A204.1 (cell line): ENCODE results near the gene ZNF609.

Experiments
- FAIRE-seq: peaks from 2 replicates; lab custom pipeline; 2012; peaks lifted over from hg19 to GRCh38; lab: Jason Lieb, UNC

Gene ZNF609

GRCh38 chr15:64542091-64542490, 81.7 kb downstream of the ZNF609 start:
- FAIRE-seq: no peak

DNA sequence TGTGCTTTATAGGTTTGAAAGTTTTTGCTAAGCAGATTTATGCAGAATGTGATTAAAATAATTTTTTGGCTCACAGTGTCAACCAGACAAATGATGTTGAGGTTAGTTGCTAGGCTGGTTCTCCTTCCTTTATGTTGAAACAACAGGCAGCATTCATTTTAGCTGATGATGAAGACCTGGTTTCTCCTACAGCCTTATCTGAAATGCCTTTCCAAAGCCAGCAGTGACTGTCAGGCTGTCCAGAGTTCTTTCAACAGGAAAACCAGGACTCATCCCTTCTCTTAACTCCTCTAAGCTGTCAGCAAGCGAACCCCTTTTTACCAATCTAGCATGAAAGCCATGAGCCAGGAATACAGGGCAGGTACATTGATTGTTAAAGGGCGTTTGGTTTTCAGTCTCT, 84.1 kb downstream of the ZNF609 start:
- no peak for FAIRE-seq

- FAIRE-seq: no peak
Observed at GRCh38 chr15:64547275-64547674, 86.9 kb downstream of the ZNF609 start.

GRCh38 chr15:64548235-64548634, 87.9 kb downstream of the ZNF609 start:
- FAIRE-seq: no peak

DNA sequence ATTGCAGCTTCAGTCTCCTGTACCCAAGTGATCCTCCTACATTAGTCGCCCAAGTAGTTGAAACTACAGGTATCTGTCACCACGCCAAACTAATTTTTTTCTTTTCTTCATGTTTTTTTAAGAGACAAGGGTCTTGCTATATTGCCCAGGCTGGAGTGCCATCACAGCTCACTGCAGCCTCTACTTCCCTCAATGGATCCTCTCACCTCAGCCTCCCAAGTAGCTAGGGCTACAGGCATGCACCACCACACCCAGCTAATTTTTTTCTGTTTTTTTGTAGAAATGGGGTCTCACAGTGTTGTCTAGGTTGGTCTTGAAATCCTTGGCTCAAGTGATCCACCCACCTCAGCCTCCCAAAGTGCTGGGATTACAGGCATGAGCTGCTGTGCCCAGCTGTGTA, 89.5 kb downstream of the ZNF609 start:
- FAIRE-seq: no peak

DNA sequence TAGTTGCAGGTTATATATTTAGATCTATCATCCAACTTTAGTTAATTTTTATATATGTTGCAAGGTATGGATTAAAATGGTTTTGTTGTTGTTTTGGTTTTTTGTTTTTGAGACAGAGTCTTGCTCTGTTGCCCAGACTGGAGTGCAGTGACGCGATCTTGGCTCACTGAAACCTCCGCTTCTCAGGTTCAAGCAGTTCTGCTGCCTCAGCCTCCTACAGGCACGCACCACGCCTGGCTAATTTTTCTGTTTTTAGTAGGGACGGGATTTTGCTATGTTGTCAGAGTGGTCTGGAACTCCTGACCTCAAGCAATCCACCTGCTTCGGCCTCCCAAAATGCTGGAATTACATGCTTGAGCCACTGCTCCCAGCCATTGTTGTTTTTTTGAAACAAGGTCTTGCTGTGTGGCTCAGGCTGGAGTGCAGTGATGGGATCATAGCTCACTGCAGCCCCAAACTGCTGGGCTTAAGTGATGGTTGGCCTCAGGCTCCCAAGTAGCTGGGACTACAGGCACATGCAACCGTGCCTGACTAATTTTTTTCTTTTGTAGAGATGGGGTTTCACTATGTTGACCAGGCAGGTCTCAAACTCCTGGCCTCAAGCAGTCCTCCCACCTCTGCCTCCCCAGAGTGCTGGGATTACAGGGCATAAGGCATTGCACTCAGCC, 92.0 kb downstream of the ZNF609 start:
- no peak for FAIRE-seq

DNA sequence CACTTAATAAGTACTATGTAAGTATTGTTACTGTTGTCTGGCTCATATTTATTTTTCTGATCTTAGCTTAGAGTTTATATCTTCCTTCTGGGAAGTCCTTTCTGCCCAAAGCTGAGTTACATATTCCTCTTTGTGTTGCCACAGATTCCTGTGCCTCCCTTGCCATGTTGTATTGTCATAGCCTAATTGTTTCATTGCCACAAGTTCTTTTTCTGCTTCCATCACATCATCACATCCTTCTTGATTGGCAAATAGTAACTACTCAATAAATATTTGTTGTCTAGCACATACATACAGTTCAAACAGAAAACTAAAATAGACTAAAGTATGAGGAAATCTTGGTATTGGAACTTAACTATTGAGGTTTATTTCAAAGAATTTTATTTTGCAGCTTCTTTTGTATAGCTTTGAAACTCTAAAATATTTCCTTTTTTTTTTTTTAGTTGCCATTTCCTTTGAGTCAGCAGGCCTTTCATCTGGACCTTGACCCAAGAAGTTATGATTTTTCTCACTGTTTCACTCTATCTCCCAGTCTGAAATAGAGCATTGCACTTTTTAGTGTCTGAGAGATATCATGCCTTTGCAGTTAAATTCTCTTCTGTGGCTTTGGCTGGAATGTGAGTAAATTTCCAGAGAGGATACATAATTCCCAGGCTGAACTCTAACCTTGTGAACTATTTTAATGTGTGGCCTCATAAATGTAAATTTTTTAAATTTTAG, 98.2 kb downstream of the ZNF609 start:
- no peak for FAIRE-seq

DNA sequence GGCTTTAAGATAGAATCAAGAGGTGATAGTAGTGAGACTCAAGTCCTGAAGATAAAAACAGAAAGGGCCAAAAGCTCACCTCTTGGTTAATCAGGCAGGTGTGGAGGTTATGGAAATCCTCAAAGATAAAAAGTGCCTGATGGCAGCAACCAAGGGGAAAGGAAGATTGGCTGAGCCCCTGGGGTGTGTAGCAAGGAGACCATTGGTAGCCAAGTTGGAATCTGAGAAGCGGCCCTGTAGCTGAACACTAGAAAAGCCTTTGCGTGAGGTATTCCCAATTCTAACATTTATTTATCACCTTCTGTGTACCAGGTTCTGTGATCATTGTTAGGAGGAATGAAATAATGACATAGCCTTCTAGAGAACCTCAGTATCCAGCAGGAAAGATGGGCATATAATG, 98.9 kb downstream of the ZNF609 start:
- FAIRE-seq: no peak

- no peak for FAIRE-seq
Observed at GRCh38 chr15:64560501-64560900, 100.1 kb downstream of the ZNF609 start.

- no peak for FAIRE-seq
Observed at GRCh38 chr15:64560998-64561397, 100.6 kb downstream of the ZNF609 start.

DNA sequence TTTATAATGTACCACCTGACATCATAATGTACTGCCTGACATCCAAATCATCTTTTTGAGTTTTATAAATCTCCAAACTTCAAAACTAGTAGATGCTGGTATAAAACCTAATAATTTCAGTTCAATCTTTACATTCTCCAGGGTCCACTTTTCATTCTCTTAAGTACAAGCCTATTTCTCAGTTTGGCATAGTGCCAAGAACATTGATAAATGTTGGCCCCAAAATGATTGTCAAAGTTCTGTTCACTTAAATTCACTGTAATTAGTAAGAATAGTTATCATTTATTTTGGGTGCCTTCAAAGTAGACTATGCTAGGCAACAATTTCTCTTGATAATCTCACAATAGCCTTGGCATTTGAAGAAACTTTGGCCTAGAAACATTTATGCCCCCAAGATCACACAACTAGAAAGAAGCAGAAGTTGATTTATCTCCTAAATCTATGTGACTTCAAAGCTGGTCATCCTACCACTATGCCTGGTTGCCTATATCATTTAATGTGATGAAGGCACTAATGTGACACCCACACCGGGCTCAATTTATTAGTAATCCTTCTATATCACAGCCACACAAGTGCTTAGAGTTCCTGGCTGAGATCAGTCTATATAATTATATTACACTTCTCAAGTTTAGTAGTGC, 101.7 kb downstream of the ZNF609 start:
- no peak for FAIRE-seq

DNA sequence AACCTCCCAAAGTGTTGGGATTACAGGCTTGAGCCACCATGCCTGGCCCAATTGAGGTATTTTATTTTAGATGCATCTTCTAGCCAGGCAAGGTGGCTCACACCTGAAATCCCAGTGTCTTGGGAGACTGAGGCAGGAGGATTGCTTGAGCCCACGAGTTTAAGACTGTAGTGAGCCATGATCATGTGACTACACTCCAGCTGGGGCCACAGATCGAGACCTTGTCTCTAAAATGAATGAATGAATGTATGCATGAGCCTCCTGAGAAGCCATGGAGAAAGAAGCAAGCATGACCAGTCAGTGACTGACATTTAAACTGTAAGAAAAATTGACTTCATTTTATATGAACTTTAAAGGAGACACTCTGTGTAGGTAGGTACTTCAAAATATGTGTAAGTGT, 105.7 kb downstream of the ZNF609 start:
- no peak for FAIRE-seq

- FAIRE-seq: no peak
Observed at GRCh38 chr15:64566629-64567427, 106.5 kb downstream of the ZNF609 start.

GRCh38 chr15:64568765-64569164, 108.4 kb downstream of the ZNF609 start:
- FAIRE-seq: no peak

DNA sequence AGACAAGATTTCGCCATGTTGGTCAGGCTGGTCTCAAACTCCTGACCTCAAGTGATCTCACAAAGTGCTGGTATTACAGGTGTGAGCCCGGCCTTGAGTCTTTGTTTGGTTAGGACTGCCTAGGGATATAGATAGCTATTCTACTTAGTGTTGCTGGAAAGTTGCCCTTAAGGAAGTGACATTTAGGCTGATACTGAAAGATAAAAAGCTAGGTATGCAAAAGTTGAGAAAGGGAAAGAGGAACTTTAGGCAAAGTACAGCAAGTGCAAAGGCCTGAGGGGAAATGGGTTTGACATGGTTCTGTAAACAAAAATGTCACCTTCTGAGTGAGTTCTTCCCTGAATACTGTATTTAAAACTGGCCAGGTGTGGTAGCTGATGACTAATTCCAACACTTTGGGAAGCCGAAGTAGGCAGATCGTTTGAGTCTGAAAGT, 111.5 kb downstream of the ZNF609 start:
- FAIRE-seq: no peak

- FAIRE-seq: no peak
Observed at GRCh38 chr15:64572856-64573255, 112.5 kb downstream of the ZNF609 start.

DNA sequence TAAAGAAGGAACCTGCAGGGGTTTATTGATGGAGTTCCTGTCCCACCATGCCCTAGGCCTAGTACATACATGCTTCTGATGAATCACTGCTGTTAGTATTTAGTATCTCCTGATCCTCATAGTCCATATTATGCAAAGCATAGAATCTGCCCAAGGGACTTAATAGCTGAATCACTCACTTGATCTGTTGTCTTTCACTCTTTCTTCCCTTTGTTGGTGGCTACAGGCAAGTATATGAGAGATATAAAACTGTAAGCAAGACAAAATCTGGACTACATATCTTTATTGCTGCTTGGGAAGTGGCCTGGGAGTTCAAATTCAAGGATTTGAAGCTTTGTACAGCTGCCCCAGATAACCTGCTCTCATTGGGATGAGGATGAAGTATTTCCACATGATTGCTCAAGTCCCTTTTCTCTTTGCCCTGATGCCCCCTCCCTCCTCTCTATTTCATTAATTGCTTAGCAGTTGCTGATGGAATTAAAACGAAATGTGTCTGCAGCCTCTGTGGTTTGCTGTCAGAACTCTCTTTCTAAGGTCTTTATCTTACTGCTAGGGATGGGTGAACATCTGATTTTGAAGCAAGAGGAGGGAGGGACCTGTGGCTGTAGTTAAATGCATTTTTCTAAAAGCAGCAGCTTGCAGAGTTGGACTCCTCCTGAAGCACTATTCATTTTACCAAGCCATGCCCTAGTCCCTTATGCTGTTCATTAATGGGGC, 114.1 kb downstream of the ZNF609 start:
- no peak for FAIRE-seq

DNA sequence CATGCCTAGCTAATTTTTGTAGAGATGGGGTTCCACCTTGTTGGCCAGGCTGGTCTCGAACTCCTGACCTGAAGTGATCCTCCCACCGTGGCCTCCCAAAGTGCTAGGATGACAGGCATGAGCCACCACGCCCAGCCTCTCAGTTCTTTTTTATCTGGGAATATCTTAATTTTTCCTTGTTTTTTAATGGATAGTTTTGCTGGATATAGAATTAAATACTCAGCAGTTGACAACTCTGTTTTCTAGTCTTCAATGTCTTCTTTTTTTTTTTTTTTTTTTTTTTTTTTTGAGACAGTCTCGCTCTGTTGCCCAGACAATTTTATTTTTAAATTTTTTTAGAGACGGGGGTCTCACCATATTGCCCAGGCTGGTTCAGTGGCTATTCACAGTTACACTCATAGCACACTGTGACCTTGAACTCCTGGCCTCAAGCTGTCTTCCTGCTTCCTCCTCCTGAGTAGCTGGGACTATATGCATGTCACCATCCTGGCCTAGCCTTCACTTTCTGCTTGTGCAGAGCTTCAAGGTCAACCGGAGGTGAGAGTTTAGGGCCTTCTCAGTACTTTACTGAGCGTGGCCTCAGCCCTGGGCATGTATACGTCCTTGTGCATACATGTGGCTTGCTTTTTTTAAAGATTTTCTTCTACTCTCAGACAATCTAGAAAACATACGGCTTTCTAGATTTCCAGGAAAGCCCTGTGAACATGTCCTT, 120.5 kb downstream of the ZNF609 start:
- no peak for FAIRE-seq

DNA sequence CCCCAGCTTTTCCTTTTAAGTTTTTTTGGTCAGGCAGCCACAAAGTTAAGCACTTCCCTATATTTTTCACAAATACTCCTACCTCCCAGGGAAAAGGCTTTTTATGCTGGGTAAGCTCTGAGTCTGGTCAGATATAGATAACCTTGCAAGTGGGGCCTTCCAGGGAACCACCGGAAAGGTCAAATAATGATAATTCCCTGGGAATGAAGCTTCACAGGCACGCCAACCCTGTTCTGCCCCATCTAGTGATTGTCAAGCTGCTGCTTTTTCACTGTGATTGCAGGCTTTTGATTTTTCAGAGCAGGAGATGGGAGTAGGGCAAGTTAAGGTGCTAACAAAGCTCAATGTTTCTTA, 121.0 kb downstream of the ZNF609 start:
- FAIRE-seq: no peak

DNA sequence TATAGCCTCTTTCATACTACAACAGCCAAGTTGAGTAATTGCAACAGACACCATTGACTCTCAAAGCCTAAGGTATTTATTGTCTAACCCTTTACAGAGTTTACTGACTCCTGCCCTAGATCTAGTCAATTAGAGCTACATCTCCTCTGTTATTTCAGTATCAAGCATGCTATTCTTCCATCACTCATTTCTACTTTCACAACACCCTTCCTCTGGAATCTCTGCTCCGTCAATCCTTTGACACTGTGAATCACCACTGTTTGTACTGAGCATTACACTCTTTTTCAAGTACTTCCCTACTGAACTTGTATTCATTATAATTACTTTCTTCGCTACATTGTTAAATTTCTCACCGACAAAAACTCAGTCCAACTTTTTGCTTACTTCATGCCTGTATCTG, 121.8 kb downstream of the ZNF609 start:
- FAIRE-seq: no peak

DNA sequence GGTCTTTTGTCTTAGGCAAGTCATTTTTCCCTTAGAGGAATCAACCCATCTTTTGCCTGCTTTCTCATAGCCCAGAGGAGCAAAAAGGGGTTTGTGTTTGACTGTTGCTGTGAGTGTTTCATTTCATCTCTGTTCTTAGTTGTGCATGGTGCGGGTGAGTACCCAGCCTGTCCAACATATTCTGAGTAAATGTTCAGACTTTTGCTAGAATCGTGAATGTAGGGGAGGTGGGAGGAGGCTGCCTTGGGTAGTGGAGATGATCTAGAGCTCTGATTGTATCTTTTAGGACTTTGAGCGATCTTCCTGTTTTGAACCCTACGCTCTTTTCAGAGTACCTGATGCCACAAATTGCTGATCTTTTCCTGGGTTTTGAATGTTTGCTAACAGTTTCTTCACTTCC, 123.1 kb downstream of the ZNF609 start:
- FAIRE-seq: no peak

DNA sequence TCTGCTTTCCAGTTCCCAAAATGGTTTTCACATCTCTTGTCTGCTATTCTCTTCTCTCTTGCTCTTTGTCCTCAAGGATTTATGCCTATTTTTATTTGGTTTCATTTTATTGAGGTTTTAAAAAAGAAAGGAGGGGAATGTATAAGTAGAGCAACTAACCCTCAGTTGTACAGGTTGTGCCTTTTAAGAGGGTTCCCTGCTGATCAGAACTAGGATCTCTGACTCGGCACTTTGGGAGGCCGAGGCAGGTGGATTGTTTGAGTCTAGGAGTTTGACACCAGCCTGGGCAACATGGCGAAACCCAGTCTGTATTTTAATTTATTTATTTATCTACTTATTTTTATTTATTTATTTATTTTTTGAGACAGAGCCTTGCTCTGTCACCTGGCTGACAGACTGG, 123.6 kb downstream of the ZNF609 start:
- FAIRE-seq: no peak
